SK-N-SH treated with all-trans-retinoic acid at 6 μM for 48 hours (cell line): Measurements from ENCODE around the gene DSCAM.

ENCODE experiments used
- ATAC-seq: fragments of 200-7000 bp; cut with Tn5 transposase; 3 replicates; pipeline ENCODE4 v1.9.1; 2020; ENCODE audit warnings: mild to moderate bottlenecking, moderate library complexity
- ARNTL ChIP-seq: fragments of 450-650 bp; formaldehyde crosslinking; IDR thresholded peaks from 2 replicates; pipeline ENCODE4 v1.5.0; 2020; ENCODE audit warnings: low read depth, mild to moderate bottlenecking, moderate library complexity, borderline replicate concordance
- BACH2 ChIP-seq: fragments of 250-450 bp; sonication (Bioruptor Pico); IDR thresholded peaks from 2 replicates; pipeline ENCODE4 v1.9.0; 2021; ENCODE audit warnings: mild to moderate bottlenecking, borderline replicate concordance
- CSDC2 ChIP-seq: fragments of 250-450 bp; sonication (Bioruptor Pico); IDR thresholded peaks from 2 replicates; pipeline ENCODE4 v1.5.0; 2020; ENCODE audit warnings: mild to moderate bottlenecking, moderate library complexity
- ESRRG ChIP-seq: fragments of 250-450 bp; sonication (Bioruptor Pico); IDR thresholded peaks from 2 replicates; pipeline ENCODE4 v1.6.1; 2021; ENCODE audit warnings: mild to moderate bottlenecking
- GLIS3 ChIP-seq: fragments of 250-450 bp; sonication (Bioruptor Pico); IDR thresholded peaks from 2 replicates; pipeline ENCODE4 v1.5.0; 2020; ENCODE audit warnings: mild to moderate bottlenecking, moderate library complexity
- ISL1 ChIP-seq: fragments of 250-450 bp; sonication (Bioruptor Pico); IDR thresholded peaks from 2 replicates; pipeline ENCODE4 v2.1.2; 2022; ENCODE audit warnings: mild to moderate bottlenecking, moderate library complexity
- OSR1 ChIP-seq: fragments of 250-450 bp; sonication (Bioruptor Pico); IDR thresholded peaks from 2 replicates; pipeline ENCODE4 v1.8.0; 2022; ENCODE audit warnings: moderate library complexity, mild to moderate bottlenecking, inconsistent platforms
- PPARA ChIP-seq: fragments of 250-450 bp; sonication (Bioruptor Pico); IDR thresholded peaks from 2 replicates; pipeline ENCODE4 v1.5.0; 2020; ENCODE audit warnings: mild to moderate bottlenecking, borderline replicate concordance
- RARB ChIP-seq: fragments of 250-450 bp; sonication (Bioruptor Pico); IDR thresholded peaks from 2 replicates; pipeline ENCODE4 v1.8.0; 2021; ENCODE audit warnings: mild to moderate bottlenecking, moderate library complexity
- SNAI2 ChIP-seq: fragments of 250-450 bp; sonication (Bioruptor Pico); IDR thresholded peaks from 2 replicates; pipeline ENCODE4 v1.5.0; 2020; ENCODE audit warnings: mild to moderate bottlenecking, moderate library complexity
- TCF4 ChIP-seq: fragments of 250-450 bp; sonication (Bioruptor Pico); IDR thresholded peaks from 2 replicates; pipeline ENCODE4 v1.8.0; 2021; ENCODE audit warnings: mild to moderate bottlenecking, moderate library complexity, borderline replicate concordance
- TOX ChIP-seq: fragments of 250-450 bp; sonication (Bioruptor Pico); IDR thresholded peaks from 2 replicates; pipeline ENCODE4 v1.8.0; 2021; ENCODE audit warnings: mild to moderate bottlenecking, moderate library complexity, borderline replicate concordance
- ZC3H10 ChIP-seq: fragments of 250-450 bp; sonication (Bioruptor Pico); IDR thresholded peaks from 2 replicates; pipeline ENCODE4 v1.5.1; 2021; ENCODE audit warnings: mild to moderate bottlenecking, moderate library complexity
- ZFP3 ChIP-seq: fragments of 250-450 bp; sonication (Bioruptor Pico); IDR thresholded peaks from 2 replicates; pipeline ENCODE4 v1.5.0; 2020; ENCODE audit warnings: mild to moderate bottlenecking, moderate library complexity
- ZFP30 ChIP-seq: fragments of 450-650 bp; formaldehyde crosslinking; IDR thresholded peaks from 2 replicates; pipeline ENCODE4 v1.5.0; 2022; ENCODE audit warnings: mild to moderate bottlenecking, moderate library complexity
- ZNF565 ChIP-seq: fragments of 450-650 bp; formaldehyde crosslinking; conservative IDR thresholded peaks from 2 replicates; pipeline ENCODE4 v1.5.0; 2020; ENCODE audit warnings: low read depth, mild to moderate bottlenecking, moderate library complexity
- ZNF70 ChIP-seq: fragments of 450-650 bp; formaldehyde crosslinking; IDR thresholded peaks from 2 replicates; pipeline ENCODE4 v1.5.0; 2020; ENCODE audit warnings: mild to moderate bottlenecking, moderate library complexity
- ZNF8 ChIP-seq: fragments of 450-650 bp; formaldehyde crosslinking; IDR thresholded peaks from 2 replicates; pipeline ENCODE4 v1.5.0; 2020; ENCODE audit warnings: mild to moderate bottlenecking, moderate library complexity
- TF ChIP-seq, protein P1 (sequence below): fragments of 250-450 bp; sonication (Bioruptor Pico); IDR thresholded peaks from 2 replicates; pipeline ENCODE4 v1.5.0; 2020; ENCODE audit warnings: mild to moderate bottlenecking, moderate library complexity
- TF ChIP-seq, protein P2 (sequence below): fragments of 250-450 bp; sonication (Bioruptor Pico); IDR thresholded peaks from 2 replicates; pipeline ENCODE4 v1.5.1; 2020; ENCODE audit warnings: low read depth, mild to moderate bottlenecking, moderate library complexity
- TF ChIP-seq, protein P3 (sequence below): fragments of 250-450 bp; sonication (Bioruptor Pico); IDR thresholded peaks from 2 replicates; pipeline ENCODE4 v1.5.1; 2021; ENCODE audit warnings: mild to moderate bottlenecking, moderate library complexity
- TF ChIP-seq, protein P4 (sequence below): fragments of 250-450 bp; sonication (Bioruptor Pico); IDR thresholded peaks from 2 replicates; pipeline ENCODE4 v1.8.0; 2020; ENCODE audit warnings: mild to moderate bottlenecking, moderate library complexity, borderline replicate concordance

The DSCAM gene

GRCh38 chr21:40852563-40852962, 5.6 kb upstream of the DSCAM start:
- no peak for ATAC-seq
- TF ChIP-seq, protein P1, sequence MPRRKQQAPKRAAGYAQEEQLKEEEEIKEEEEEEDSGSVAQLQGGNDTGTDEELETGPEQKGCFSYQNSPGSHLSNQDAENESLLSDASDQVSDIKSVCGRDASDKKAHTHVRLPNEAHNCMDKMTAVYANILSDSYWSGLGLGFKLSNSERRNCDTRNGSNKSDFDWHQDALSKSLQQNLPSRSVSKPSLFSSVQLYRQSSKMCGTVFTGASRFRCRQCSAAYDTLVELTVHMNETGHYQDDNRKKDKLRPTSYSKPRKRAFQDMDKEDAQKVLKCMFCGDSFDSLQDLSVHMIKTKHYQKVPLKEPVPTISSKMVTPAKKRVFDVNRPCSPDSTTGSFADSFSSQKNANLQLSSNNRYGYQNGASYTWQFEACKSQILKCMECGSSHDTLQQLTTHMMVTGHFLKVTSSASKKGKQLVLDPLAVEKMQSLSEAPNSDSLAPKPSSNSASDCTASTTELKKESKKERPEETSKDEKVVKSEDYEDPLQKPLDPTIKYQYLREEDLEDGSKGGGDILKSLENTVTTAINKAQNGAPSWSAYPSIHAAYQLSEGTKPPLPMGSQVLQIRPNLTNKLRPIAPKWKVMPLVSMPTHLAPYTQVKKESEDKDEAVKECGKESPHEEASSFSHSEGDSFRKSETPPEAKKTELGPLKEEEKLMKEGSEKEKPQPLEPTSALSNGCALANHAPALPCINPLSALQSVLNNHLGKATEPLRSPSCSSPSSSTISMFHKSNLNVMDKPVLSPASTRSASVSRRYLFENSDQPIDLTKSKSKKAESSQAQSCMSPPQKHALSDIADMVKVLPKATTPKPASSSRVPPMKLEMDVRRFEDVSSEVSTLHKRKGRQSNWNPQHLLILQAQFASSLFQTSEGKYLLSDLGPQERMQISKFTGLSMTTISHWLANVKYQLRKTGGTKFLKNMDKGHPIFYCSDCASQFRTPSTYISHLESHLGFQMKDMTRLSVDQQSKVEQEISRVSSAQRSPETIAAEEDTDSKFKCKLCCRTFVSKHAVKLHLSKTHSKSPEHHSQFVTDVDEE (CRISPR knock-in tag) = no peak
- TF ChIP-seq ZC3H10 (CRISPR knock-in tag) (no peak), ESRRG (CRISPR knock-in tag) (no peak), ZNF70 (CRISPR knock-in tag) (no peak), TOX (CRISPR knock-in tag) (no peak), CSDC2 (CRISPR knock-in tag) (no peak), PPARA (CRISPR knock-in tag) (no peak), ARNTL (CRISPR knock-in tag) (no peak), ZNF8 (no peak), ZFP3 (CRISPR knock-in tag) (no peak), TCF4 (no peak), ZNF565 (CRISPR knock-in tag) (no peak), RARB (no peak), BACH2 (no peak), SNAI2 (no peak), ISL1 (CRISPR knock-in tag) (no peak)
- TF ChIP-seq, protein P2, sequence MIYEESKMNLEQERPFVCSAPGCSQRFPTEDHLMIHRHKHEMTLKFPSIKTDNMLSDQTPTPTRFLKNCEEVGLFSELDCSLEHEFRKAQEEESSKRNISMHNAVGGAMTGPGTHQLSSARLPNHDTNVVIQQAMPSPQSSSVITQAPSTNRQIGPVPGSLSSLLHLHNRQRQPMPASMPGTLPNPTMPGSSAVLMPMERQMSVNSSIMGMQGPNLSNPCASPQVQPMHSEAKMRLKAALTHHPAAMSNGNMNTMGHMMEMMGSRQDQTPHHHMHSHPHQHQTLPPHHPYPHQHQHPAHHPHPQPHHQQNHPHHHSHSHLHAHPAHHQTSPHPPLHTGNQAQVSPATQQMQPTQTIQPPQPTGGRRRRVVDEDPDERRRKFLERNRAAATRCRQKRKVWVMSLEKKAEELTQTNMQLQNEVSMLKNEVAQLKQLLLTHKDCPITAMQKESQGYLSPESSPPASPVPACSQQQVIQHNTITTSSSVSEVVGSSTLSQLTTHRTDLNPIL (CRISPR knock-in tag) = no peak
- TF ChIP-seq, protein P3, sequence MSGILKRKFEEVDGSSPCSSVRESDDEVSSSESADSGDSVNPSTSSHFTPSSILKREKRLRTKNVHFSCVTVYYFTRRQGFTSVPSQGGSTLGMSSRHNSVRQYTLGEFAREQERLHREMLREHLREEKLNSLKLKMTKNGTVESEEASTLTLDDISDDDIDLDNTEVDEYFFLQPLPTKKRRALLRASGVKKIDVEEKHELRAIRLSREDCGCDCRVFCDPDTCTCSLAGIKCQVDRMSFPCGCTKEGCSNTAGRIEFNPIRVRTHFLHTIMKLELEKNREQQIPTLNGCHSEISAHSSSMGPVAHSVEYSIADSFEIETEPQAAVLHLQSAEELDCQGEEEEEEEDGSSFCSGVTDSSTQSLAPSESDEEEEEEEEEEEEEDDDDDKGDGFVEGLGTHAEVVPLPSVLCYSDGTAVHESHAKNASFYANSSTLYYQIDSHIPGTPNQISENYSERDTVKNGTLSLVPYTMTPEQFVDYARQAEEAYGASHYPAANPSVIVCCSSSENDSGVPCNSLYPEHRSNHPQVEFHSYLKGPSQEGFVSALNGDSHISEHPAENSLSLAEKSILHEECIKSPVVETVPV (CRISPR knock-in tag) = no peak

DNA sequence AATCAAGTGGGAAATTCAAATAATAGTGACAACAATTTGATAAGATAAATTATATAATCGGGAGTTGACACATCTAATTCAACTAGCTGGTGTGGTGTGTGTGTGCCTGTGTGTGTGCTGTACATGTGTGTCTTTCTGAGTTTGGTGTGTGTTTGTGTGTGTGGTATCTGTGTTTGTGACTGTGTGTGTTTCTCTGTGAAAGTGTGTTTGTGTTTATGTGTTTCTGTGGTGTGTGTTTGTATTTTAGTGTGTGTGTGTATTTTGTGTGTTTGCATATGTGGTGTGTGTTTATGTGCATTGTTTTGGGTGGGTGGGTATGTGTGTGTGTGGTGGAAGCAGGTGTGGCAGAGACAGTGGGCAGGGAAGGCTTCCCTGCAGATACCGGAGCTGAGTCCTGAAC, 4.8 kb upstream of the DSCAM start:
- TF ChIP-seq SNAI2 = no peak
- no peak for TF ChIP-seq OSR1 (CRISPR knock-in tag)
- TF ChIP-seq, protein P3 (CRISPR knock-in tag) = no peak
- TF ChIP-seq CSDC2 (CRISPR knock-in tag) = no peak
- TF ChIP-seq, protein P2 (CRISPR knock-in tag) = no peak
- no peak for TF ChIP-seq ZFP3 (CRISPR knock-in tag)
- TF ChIP-seq RARB = no peak
- TF ChIP-seq, protein P4, sequence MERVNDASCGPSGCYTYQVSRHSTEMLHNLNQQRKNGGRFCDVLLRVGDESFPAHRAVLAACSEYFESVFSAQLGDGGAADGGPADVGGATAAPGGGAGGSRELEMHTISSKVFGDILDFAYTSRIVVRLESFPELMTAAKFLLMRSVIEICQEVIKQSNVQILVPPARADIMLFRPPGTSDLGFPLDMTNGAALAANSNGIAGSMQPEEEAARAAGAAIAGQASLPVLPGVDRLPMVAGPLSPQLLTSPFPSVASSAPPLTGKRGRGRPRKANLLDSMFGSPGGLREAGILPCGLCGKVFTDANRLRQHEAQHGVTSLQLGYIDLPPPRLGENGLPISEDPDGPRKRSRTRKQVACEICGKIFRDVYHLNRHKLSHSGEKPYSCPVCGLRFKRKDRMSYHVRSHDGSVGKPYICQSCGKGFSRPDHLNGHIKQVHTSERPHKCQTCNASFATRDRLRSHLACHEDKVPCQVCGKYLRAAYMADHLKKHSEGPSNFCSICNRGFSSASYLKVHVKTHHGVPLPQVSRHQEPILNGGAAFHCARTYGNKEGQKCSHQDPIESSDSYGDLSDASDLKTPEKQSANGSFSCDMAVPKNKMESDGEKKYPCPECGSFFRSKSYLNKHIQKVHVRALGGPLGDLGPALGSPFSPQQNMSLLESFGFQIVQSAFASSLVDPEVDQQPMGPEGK = no peak
- TF ChIP-seq ZFP30 (CRISPR knock-in tag) = no peak
- TF ChIP-seq ZNF70 (CRISPR knock-in tag) = no peak
- ATAC-seq = no peak

DNA sequence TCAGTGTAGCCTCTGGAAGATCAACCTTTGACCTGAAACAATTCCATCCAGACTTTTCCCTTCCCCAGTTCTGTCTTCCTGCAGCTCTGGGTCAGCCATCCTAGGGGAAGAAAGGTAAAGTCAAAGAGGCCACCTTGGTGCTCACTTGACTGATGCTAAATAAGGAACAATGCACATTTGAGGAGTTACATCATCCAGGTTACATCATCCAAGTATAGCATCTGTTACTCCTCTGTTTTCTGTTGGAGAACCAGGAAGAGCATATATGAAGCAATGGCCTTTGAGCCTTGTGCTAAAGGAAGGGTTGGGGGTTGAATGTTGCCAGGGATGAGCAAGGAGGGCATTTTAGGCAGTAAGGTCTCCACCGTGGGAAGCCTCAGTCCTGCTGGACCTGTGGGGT, 3.1 kb upstream of the DSCAM start:
- ATAC-seq = no peak
- TF ChIP-seq, protein P1 (CRISPR knock-in tag) = no peak
- TF ChIP-seq ZFP30 (CRISPR knock-in tag) = no peak
- no peak for TF ChIP-seq TOX (CRISPR knock-in tag)
- TF ChIP-seq ZNF70 (CRISPR knock-in tag) = no peak
- TF ChIP-seq, protein P2 (CRISPR knock-in tag) = no peak
- TF ChIP-seq GLIS3 (CRISPR knock-in tag) = no peak
- no peak for TF ChIP-seq ISL1 (CRISPR knock-in tag)
- no peak for TF ChIP-seq OSR1 (CRISPR knock-in tag)
- TF ChIP-seq SNAI2 = no peak
- no peak for TF ChIP-seq ZNF8
- no peak for TF ChIP-seq TCF4
- no peak for TF ChIP-seq BACH2
- no peak for TF ChIP-seq ZC3H10 (CRISPR knock-in tag)
- TF ChIP-seq CSDC2 (CRISPR knock-in tag) = no peak
